ENCODE results near the gene ULK3. TPM values are rescaled to one million over a fixed set of nuclear protein-coding genes. Genes with fewer than 3 reads are reported as not detected.

The ULK3 gene
- total RNA-seq, 4 donors from 2014 or later = 39.0 to 56.5 (median 48.1) TPM

GRCh38 chr15:74788683-74789151, 54.2 kb downstream of the ULK3 start:
- Histone ChIP-seq H3K4me1 (peaks cover 68 to 79% of the 10 kb centered on the region in 2 donors), H3K27me3 (no peaks in the 10 kb centered on the region), H3K36me3 (no peaks in the 10 kb centered on the region), H3K9me3 (no peaks in the 10 kb centered on the region), H3K27ac (peak overlapping the region in 3 of 4 donors; percentile 33 to 81 (median 57)), H3K4me3 (no peak overlapping the region)
- no peak for TF ChIP-seq POLR2A (IDR thresholded peaks at IDR 0.05)
- no peak for TF ChIP-seq CTCF (IDR thresholded peaks at IDR 0.05 in 4 of 5, conservative IDR thresholded peaks at IDR 0.05 in 1 of 5)
- no peak for DNase-seq
- intact Hi-C loops (cut with DNase I; ENCODE audit: low total_unique reads) = loop anchor here (10.0 kb wide), 1 partner anchor 244 kb away; the partner anchor contains the start of gene ARID3B
- in situ Hi-C loops (cut with MboI; ENCODE audit: low sequenced_read_pairs in 4 of 4) = no loop called here
- no peak for ATAC-seq

GRCh38 chr15:74788042-74788682, 54.8 kb downstream of the ULK3 start:
- Histone ChIP-seq H3K9me3 (no peaks in the 10 kb centered on the region), H3K4me3 (no peak overlapping the region), H3K4me1 (peaks cover 74 to 85% of the 10 kb centered on the region in 2 donors), H3K27me3 (no peaks in the 10 kb centered on the region), H3K27ac (peak overlapping the region in 2 of 4 donors; percentile 81 to 84), H3K36me3 (no peaks in the 10 kb centered on the region)
- TF ChIP-seq POLR2A (IDR thresholded peaks at IDR 0.05) (no peak), CTCF (IDR thresholded peaks at IDR 0.05 in 4 of 5, conservative IDR thresholded peaks at IDR 0.05 in 1 of 5) (peak in 1 of 5 experiments; percentile 0)
- no peak for DNase-seq
- ATAC-seq = no peak
- intact Hi-C loops (cut with DNase I; ENCODE audit: low total_unique reads) = loop anchor here (10.0 kb wide), 1 partner anchor 243 kb away; the partner anchor contains the start of gene ARID3B
- in situ Hi-C loops (cut with MboI; ENCODE audit: low sequenced_read_pairs in 4 of 4) = no loop called here

GRCh38 chr15:74787251-74788041, 55.5 kb downstream of the ULK3 start:
- intact Hi-C loops (cut with DNase I; ENCODE audit: low total_unique reads) (loop anchor here (10.0 kb wide), 1 partner anchor 243 kb away; the partner anchor contains the start of gene ARID3B), in situ Hi-C loops (cut with MboI; ENCODE audit: low sequenced_read_pairs in 4 of 4) (no loop called here)
- TF ChIP-seq POLR2A (IDR thresholded peaks at IDR 0.05) (no peak), CTCF (IDR thresholded peaks at IDR 0.05 in 4 of 5, conservative IDR thresholded peaks at IDR 0.05 in 1 of 5) (peak in 2 of 5 experiments; percentile 6 to 19)
- Histone ChIP-seq H3K9me3 (no peaks in the 10 kb centered on the region), H3K36me3 (no peaks in the 10 kb centered on the region), H3K27ac (peak overlapping the region; percentile 70 to 84 (median 80)), H3K27me3 (no peaks in the 10 kb centered on the region), H3K4me1 (peaks cover 81 to 90% of the 10 kb centered on the region in 2 donors), H3K4me3 (no peak overlapping the region)
- ATAC-seq = peak in 1 of 2 donors; percentile 13
- DNase-seq = peak in 1 of 2 donors; percentile 57

- Histone ChIP-seq H3K4me1 (peaks cover 82 to 91% of the 10 kb centered on the region in 2 donors), H3K27ac (peak overlapping the region; percentile 70 to 84 (median 80)), H3K27me3 (no peaks in the 10 kb centered on the region), H3K36me3 (no peaks in the 10 kb centered on the region), H3K9me3 (no peaks in the 10 kb centered on the region), H3K4me3 (no peak overlapping the region)
- TF ChIP-seq POLR2A (IDR thresholded peaks at IDR 0.05) (no peak), CTCF (IDR thresholded peaks at IDR 0.05 in 4 of 5, conservative IDR thresholded peaks at IDR 0.05 in 1 of 5) (no peak)
- in situ Hi-C loops (cut with MboI; ENCODE audit: low sequenced_read_pairs in 4 of 4) (no loop called here), intact Hi-C loops (cut with DNase I; ENCODE audit: low total_unique reads) (loop anchor here (10.0 kb wide), 1 partner anchor 242 kb away; the partner anchor contains the start of gene ARID3B)
- ATAC-seq (no peak), DNase-seq (no peak)
Measured at GRCh38 chr15:74786551-74787165, 56.3 kb downstream of the ULK3 start.

Small RNAs within 50 kb of the gene (microRNA-seq; reads per million reads assigned to microRNA genes)
- gene MIR4513 (ENCODE audit: borderline replicate concordance in 2 of 2) (0 reads per million in 2 donors), gene MIR6882 (ENCODE audit: borderline replicate concordance in 2 of 2) (0 to 1.2 reads per million in 2 donors)

Other genes with a start within 250 kb of the ULK3 start
- 100 to 1,000 TPM in 2 of 4 donors, 10 to 100 TPM in 2; 45.4 to 152 (median 105) TPM for gene CLK3, start 227.3 kb downstream of the ULK3 start, total RNA-seq
- gene EDC3, start 147.1 kb downstream of the ULK3 start, total RNA-seq = 10 to 100 TPM in 3 of 4 donors, 1 to 10 TPM in 1; 7.9 to 19.4 (median 11.6) TPM
- 1 to 10 TPM in 2 of 4 donors, under 1 TPM in 2; 0.41 to 3.0 (median 1.6) TPM for gene CYP1A1, start 117.6 kb downstream of the ULK3 start, total RNA-seq
- not detected for gene CYP1A2, start 94.3 kb downstream of the ULK3 start, total RNA-seq
- gene CSK, start 61.1 kb downstream of the ULK3 start, total RNA-seq = 10 to 100 TPM in 2 of 4 donors, 1 to 10 TPM in 2; 6.4 to 11.7 (median 10.8) TPM
- gene LMAN1L, start 30.3 kb downstream of the ULK3 start, total RNA-seq = not detected
- not detected for gene CPLX3, start 16.5 kb downstream of the ULK3 start, total RNA-seq
- gene SCAMP2, start 30.2 kb upstream of the ULK3 start, total RNA-seq = 100 to 1,000 TPM in 1 of 4 donors, 10 to 100 TPM in 3; 46.3 to 122 (median 74.3) TPM
- gene MPI, start 46.9 kb upstream of the ULK3 start, total RNA-seq = 100 to 1,000 TPM in 2 of 4 donors, 10 to 100 TPM in 2; 66.7 to 129 (median 98.5) TPM
- 10 to 100 TPM; 28.2 to 32.9 (median 31.2) TPM for gene FAM219B, start 63.7 kb upstream of the ULK3 start, total RNA-seq
- 100 to 1,000 TPM; 425 to 558 (median 512) TPM for gene COX5A, start 94.9 kb upstream of the ULK3 start, total RNA-seq
- 1 to 10 TPM; 1.0 to 5.1 (median 1.9) TPM for gene RPP25, start 113.6 kb upstream of the ULK3 start, total RNA-seq
- gene SCAMP5, start 152.4 kb upstream of the ULK3 start, total RNA-seq = under 1 TPM in 1 of 4 donors, not detected in 3; 0.47 TPM
- 10 to 100 TPM in 2 of 4 donors, 1 to 10 TPM in 2; 5.5 to 20.2 (median 11.9) TPM for gene PPCDC, start 180.4 kb upstream of the ULK3 start, total RNA-seq